ENCODE measurements around the gene TEX38.
"Not testable (repeated sequence)": the region's sequence is repeated elsewhere in the genome, so short reads cannot be mapped to it uniquely, and the experiment has no call there.

The TEX38 gene

GRCh38 chr1:46656643-46657042, 15.0 kb upstream of the TEX38 start:
- no peak for DNase-seq

- no peak for DNase-seq
Measured at GRCh38 chr1:46657775-46658174, 13.9 kb upstream of the TEX38 start.

- no peak for DNase-seq
Measured at GRCh38 chr1:46659307-46659870, 12.3 kb upstream of the TEX38 start.

GRCh38 chr1:46660116-46660515, 11.5 kb upstream of the TEX38 start:
- not testable (repeated sequence) for DNase-seq

GRCh38 chr1:46662919-46663318, 8.7 kb upstream of the TEX38 start:
- DNase-seq: not testable (repeated sequence)

GRCh38 chr1:46665983-46666382, 5.7 kb upstream of the TEX38 start:
- no peak for DNase-seq

- peak; percentile 55 to 73 for DNase-seq
Measured at GRCh38 chr1:46667782-46668760, 3.6 kb upstream of the TEX38 start, which contains the start of gene ATPAF1. TSS of gene ATPAF1 (minus strand) at chr1:46668364. CDS start at chr1:46668322, 42 bp downstream.

- DNase-seq: no peak
Measured at GRCh38 chr1:46670134-46670533, 1.5 kb upstream of the TEX38 start.

- DNase-seq: no peak
Measured at GRCh38 chr1:46672696-46673095, 1.0 kb downstream of the TEX38 start.

GRCh38 chr1:46673749-46674182, 2.1 kb downstream of the TEX38 start:
- DNase-seq: no peak

GRCh38 chr1:46675549-46676314, 4.1 kb downstream of the TEX38 start:
- DNase-seq: no peak

GRCh38 chr1:46676531-46676930, 4.9 kb downstream of the TEX38 start:
- no peak for DNase-seq

- no peak for DNase-seq
Measured at GRCh38 chr1:46677339-46677738, 5.7 kb downstream of the TEX38 start.

- DNase-seq: no peak
Measured at GRCh38 chr1:46679789-46680573, 8.3 kb downstream of the TEX38 start.

GRCh38 chr1:46681333-46682034, 9.8 kb downstream of the TEX38 start:
- DNase-seq: no peak

- DNase-seq: no peak
Measured at GRCh38 chr1:46682064-46682463, 10.4 kb downstream of the TEX38 start.

- DNase-seq: no peak
Measured at GRCh38 chr1:46684670-46685069, 13.0 kb downstream of the TEX38 start.

GRCh38 chr1:46686255-46686654, 14.6 kb downstream of the TEX38 start:
- no peak for DNase-seq

- DNase-seq: no peak
Measured at GRCh38 chr1:46687093-46687659, 15.5 kb downstream of the TEX38 start.

GRCh38 chr1:46687921-46688509, 16.4 kb downstream of the TEX38 start:
- no peak for DNase-seq

- no peak for DNase-seq
Measured at GRCh38 chr1:46689356-46689755, 17.7 kb downstream of the TEX38 start.

Data from SHP77 (cell line).